GM12878 (cell line): ENCODE measurements around the gene CHD6. TPM values are rescaled to one million over a fixed set of nuclear protein-coding genes. Genes with fewer than 3 reads are reported as not detected.

ENCODE experiments used
- ATAC-seq: fragments of 200-7000 bp; cut with Tn5 transposase; 3 replicates; pipeline ENCODE4 v1.9.1; 2020; ENCODE audit warnings: mild to moderate bottlenecking, moderate library complexity
- BruUV-seq: library from RNA; stranded (reverse); fragments of 400-500 nt; replicated peaks from 2 replicates; lab custom pipeline; 2021; lab: Mats Ljungman, UMichigan
- CTCF ChIA-PET: fragments of 300-600 bp; sonication (Branson Sonifier 250); formaldehyde crosslinking; extraction: SDS; loops from one replicate; lab custom pipeline; 2021; ENCODE audit warnings: inconsistent platforms; lab: Yijun Ruan, JAX
- POLR2A ChIA-PET: fragments of 350-600 bp; formaldehyde crosslinking; extraction: SDS; loops from one replicate; lab custom pipeline; 2021; ENCODE audit warnings: inconsistent platforms; lab: Charles Lee
- RAD21 ChIA-PET: fragments of 300-600 bp; sonication (Branson Sonifier 250); formaldehyde crosslinking; loops from one replicate; lab custom pipeline; 2023; ENCODE audit warnings: antibody characterized with exemption; ENCODE audit not compliant: unreplicated experiment; lab: Charles Lee
- SMC1A ChIA-PET: fragments of 300-600 bp; sonication (Branson Sonifier 250); formaldehyde crosslinking; loops from one replicate; lab custom pipeline; 2023; ENCODE audit not compliant: unreplicated experiment, uncharacterized antibody; lab: Charles Lee
- DNase-seq: peaks from one replicate; pipeline ENCODE4 v3.0.0-alpha.2; 2011; ENCODE audit warnings: low read depth, low spot score
- FAIRE-seq: peaks from 3 replicates; lab custom pipeline; 2011; peaks lifted over from hg19 to GRCh38; lab: Jason Lieb, UNC
- H2AFZ ChIP-seq: 2 replicates; pipeline ENCODE4 v1.6.0; 2011; ENCODE audit warnings: low read depth, low read length, control low read depth; ENCODE audit not compliant: control insufficient read depth
- H3K27ac ChIP-seq: 2 replicates; pipeline ENCODE4 v1.5.1; 2011; ENCODE audit warnings: control low read depth; ENCODE audit not compliant: control insufficient read depth, insufficient read depth
- H3K27me3 ChIP-seq, 2 experiments: replicated peaks in 1 of 2; 2 replicates each; pipeline versions ENCODE4 v1.6.0 to v1.6.1; 2011; ENCODE audit warnings: low read length in 1 of 2; ENCODE audit not compliant: control insufficient read depth in 2 of 2, insufficient read depth in 2 of 2
- H3K36me3 ChIP-seq, 2 experiments: 2 replicates each; pipeline ENCODE4 v1.5.1; 2011; ENCODE audit warnings: low read length in 1 of 2; ENCODE audit not compliant: control insufficient read depth in 2 of 2, insufficient read depth in 2 of 2
- H3K4me1 ChIP-seq: 2 replicates; pipeline ENCODE4 v1.6.1; 2011; ENCODE audit warnings: mild to moderate bottlenecking, low read length, moderate library complexity, mixed read lengths; ENCODE audit not compliant: control insufficient read depth, insufficient read depth
- H3K4me2 ChIP-seq: 2 replicates; pipeline ENCODE4 v1.6.0; 2011; ENCODE audit warnings: control low read depth; ENCODE audit not compliant: control insufficient read depth, insufficient read depth
- H3K4me3 ChIP-seq: fragments of 200-600 bp; sonication (generic); 2 replicates; pipeline ENCODE4 v1.5.1; 2016
- H3K79me2 ChIP-seq: 2 replicates; pipeline ENCODE4 v1.6.0; 2011; ENCODE audit warnings: low read length; ENCODE audit not compliant: control insufficient read depth, insufficient read depth
- H3K9ac ChIP-seq: 2 replicates; pipeline ENCODE4 v1.8.0; 2011; ENCODE audit warnings: low read length, control low read depth, mixed read lengths; ENCODE audit not compliant: control insufficient read depth, insufficient read depth
- H3K9me3 ChIP-seq: replicated peaks from 3 replicates; pipeline ENCODE4 v1.5.1; 2011; ENCODE audit warnings: mild to moderate bottlenecking, low read length; ENCODE audit not compliant: control insufficient read depth, insufficient read depth
- H4K20me1 ChIP-seq: 2 replicates; pipeline ENCODE4 v1.6.0; 2011; ENCODE audit not compliant: control insufficient read depth, insufficient read depth
- LARP7 ChIP-seq: fragments of 450-650 bp; IDR thresholded peaks from 2 replicates; pipeline ENCODE4 v1.6.1; 2017; ENCODE audit warnings: mild to moderate bottlenecking
- RAD21 ChIP-seq: IDR thresholded peaks from 2 replicates; pipeline ENCODE4 v1.6.1; 2011; ENCODE audit warnings: mild to moderate bottlenecking, low read depth, low read length, moderate library complexity; ENCODE audit not compliant: insufficient read depth
- SMAD1 ChIP-seq: fragments of 450-650 bp; IDR thresholded peaks from 2 replicates; pipeline ENCODE4 v1.6.1; 2018; ENCODE audit warnings: mild to moderate bottlenecking, low read depth; ENCODE audit not compliant: partially characterized antibody
- TAF1 ChIP-seq: IDR thresholded peaks from 2 replicates; pipeline ENCODE4 v1.6.1; 2011; ENCODE audit warnings: mild to moderate bottlenecking, low read depth, low read length, borderline replicate concordance
- TCF3 ChIP-seq: IDR thresholded peaks from 2 replicates; pipeline ENCODE4 v1.6.1; 2012; ENCODE audit warnings: low read depth, mild to moderate bottlenecking, low read length, borderline replicate concordance; ENCODE audit not compliant: insufficient read depth
- ZNF384 ChIP-seq: IDR thresholded peaks from 2 replicates; pipeline ENCODE4 v1.6.1; 2012; ENCODE audit warnings: low read depth, mild to moderate bottlenecking, low read length, improper control_type of control experiment, borderline replicate concordance
- WGBS: methylation state at CpG from one replicate; pipeline ENCODE4 v1.1.6; 2016; ENCODE audit warnings: low lambda C conversion rate; ENCODE audit not compliant: insufficient replicate concordance, insufficient coverage; ENCODE audit errors: missing lambda C conversion rate; 5-methylcytosine and 5-hydroxymethylcytosine counted together
- in situ Hi-C: fragments of 300-500 bp; cut with MboI; formaldehyde crosslinking; loops from 9 replicates; pipeline ENCODE4 v1.14.3; 2018; ENCODE audit warnings: mixed read lengths
- intact Hi-C: fragments of 100-400 bp; cut with micrococcal nuclease; formaldehyde crosslinking; loops from one replicate; pipeline ENCODE4 v1.14.2; 2022; ENCODE audit not compliant: unreplicated experiment
- polyA plus RNA-seq, 11 experiments: library from polyadenylated mRNA; depleted of rRNA in 4 of 11; unstranded in 6 of 11; stranded (reverse) in 5 of 11; fragments of >200 nt; fragmentation: Nextera tagmentation in 4 of 11; fragmentation: Illumina TruSeq in 1 of 11; extraction: Ambion mirVana in 4 of 11; extraction: Trizol in 1 of 11; gene quantifications; 1 replicate in 1 of 11; 2 replicates in 10 of 11; pipeline versions ENCODE4 v1.2.1 to v1.2.3, GENCODE V29; 2011 to 2016; ENCODE audit warnings: inconsistent platforms in 2 of 11, missing spikeins in 2 of 11, low read depth in 1 of 11
- total RNA-seq, 4 experiments: library from RNA; depleted of rRNA in 3 of 4; stranded (reverse); fragments of >200 nt in 3 of 4; fragmentation: Illumina TruSeq in 1 of 4; extraction: Trizol in 1 of 4; gene quantifications; 2 replicates each; pipeline versions ENCODE4 v1.2.1 to v1.2.3, GENCODE V29; 2013 to 2021
- TF ChIP-seq, protein P1 (sequence below): fragments of 450-650 bp; IDR thresholded peaks from 2 replicates; pipeline ENCODE4 v1.6.1; 2016; ENCODE audit warnings: mild to moderate bottlenecking, moderate library complexity, borderline replicate concordance
- TF ChIP-seq, protein P2 (sequence below): fragments of 450-650 bp; IDR thresholded peaks from 2 replicates; pipeline ENCODE4 v1.6.1; 2017; ENCODE audit warnings: mild to moderate bottlenecking, moderate library complexity

The CHD6 gene
- total and polyA plus RNA-seq, 10 of the 15 experiments (the other 5 are each of a cell fraction or from before 2014, with no cell fraction given), result 4.3 to 25.5 (median 17.1) TPM

DNA sequence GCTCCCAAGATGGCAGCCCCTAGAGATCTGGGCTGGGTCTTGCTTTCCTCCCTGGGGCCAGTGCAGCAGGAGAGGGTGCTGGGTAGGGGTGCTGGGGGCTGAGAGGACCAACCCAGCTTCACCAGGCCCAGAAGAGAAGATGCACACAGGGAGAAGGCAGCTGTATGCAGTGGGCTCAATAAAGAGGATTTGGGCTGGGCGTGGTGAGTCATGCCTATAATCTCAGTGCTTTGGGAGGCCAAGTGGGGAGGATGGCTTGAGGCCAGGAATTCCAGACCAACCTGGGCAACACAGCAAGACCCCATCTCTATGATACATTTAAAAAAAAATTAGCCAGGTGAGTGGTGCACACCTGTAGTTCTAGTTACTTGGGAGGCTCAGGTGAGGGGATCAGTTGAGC lies 225.9 kb downstream of the CHD6 start:
- Histone ChIP-seq H3K4me3 (no peak overlapping the region), H3K27me3 (no peaks in the 10 kb centered on the region), H3K36me3 (no peaks in the 10 kb centered on the region), H4K20me1 (no peaks in the 10 kb centered on the region), H3K79me2 (no peaks in the 10 kb centered on the region), H3K9me3 (no peaks in the 10 kb centered on the region), H2AFZ (no peak overlapping the region), H3K4me1 (no peaks in the 10 kb centered on the region), H3K27ac (no peak overlapping the region), H3K4me2 (no peak overlapping the region), H3K9ac (no peak overlapping the region)
- intact Hi-C loops, result no loop called here
- in situ Hi-C loops, result no loop called here
- no TSS peak for BruUV-seq
- SMC1A ChIA-PET, result no interaction called here
- DNase-seq, result no peak
- WGBS, result 0% methylated on average over 1 of the region's 1 CpG
- RAD21 ChIA-PET, result no interaction called here
- ATAC-seq, result no peak
- FAIRE-seq, result no peak
- POLR2A ChIA-PET, result no interaction called here
- TF ChIP-seq, protein P1, sequence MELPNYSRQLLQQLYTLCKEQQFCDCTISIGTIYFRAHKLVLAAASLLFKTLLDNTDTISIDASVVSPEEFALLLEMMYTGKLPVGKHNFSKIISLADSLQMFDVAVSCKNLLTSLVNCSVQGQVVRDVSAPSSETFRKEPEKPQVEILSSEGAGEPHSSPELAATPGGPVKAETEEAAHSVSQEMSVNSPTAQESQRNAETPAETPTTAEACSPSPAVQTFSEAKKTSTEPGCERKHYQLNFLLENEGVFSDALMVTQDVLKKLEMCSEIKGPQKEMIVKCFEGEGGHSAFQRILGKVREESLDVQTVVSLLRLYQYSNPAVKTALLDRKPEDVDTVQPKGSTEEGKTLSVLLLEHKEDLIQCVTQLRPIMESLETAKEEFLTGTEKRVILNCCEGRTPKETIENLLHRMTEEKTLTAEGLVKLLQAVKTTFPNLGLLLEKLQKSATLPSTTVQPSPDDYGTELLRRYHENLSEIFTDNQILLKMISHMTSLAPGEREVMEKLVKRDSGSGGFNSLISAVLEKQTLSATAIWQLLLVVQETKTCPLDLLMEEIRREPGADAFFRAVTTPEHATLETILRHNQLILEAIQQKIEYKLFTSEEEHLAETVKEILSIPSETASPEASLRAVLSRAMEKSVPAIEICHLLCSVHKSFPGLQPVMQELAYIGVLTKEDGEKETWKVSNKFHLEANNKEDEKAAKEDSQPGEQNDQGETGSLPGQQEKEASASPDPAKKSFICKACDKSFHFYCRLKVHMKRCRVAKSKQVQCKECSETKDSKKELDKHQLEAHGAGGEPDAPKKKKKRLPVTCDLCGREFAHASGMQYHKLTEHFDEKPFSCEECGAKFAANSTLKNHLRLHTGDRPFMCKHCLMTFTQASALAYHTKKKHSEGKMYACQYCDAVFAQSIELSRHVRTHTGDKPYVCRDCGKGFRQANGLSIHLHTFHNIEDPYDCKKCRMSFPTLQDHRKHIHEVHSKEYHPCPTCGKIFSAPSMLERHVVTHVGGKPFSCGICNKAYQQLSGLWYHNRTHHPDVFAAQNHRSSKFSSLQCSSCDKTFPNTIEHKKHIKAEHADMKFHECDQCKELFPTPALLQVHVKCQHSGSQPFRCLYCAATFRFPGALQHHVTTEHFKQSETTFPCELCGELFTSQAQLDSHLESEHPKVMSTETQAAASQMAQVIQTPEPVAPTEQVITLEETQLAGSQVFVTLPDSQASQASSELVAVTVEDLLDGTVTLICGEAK, result no peak
- CTCF ChIA-PET, result no interaction called here

DNA sequence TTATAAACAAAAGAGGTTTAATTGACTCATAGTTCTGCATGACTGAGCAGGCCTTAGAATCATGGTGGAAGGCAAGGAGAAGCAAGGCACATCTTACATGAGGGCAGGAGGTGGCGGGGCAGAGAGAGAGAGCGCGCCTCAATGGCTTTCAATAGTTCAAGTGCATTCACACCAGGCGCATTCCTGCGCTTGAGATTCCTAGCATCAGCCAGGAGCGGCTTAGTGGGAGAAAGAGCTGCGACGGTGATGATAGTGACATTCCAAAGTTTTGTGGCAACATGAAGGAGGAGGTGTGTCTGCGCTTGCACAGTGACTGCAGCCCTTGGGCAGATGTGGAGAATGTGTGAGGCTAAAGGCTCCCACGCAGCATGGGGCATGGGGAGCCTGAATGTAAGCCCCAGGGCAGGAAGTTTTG lies 226.6 kb downstream of the CHD6 start:
- intact Hi-C loops (no loop called here), in situ Hi-C loops (no loop called here)
- no peak for FAIRE-seq
- ChIA-PET POLR2A (interaction anchor here (0.6 kb wide), 1 partner anchor 76 kb away, joined by 3 read pairs; no protein-coding TSS in a partner anchor), CTCF (no interaction called here), RAD21 (no interaction called here), SMC1A (no interaction called here)
- Histone ChIP-seq H4K20me1 (no peaks in the 10 kb centered on the region), H3K27me3 (no peaks in the 10 kb centered on the region), H3K79me2 (no peaks in the 10 kb centered on the region), H3K4me1 (no peaks in the 10 kb centered on the region), H3K9me3 (no peaks in the 10 kb centered on the region), H3K36me3 (no peaks in the 10 kb centered on the region), H3K27ac (no peak overlapping the region), H3K9ac (no peak overlapping the region), H3K4me2 (no peak overlapping the region), H3K4me3 (no peak overlapping the region), H2AFZ (no peak overlapping the region)
- no TSS peak for BruUV-seq
- no peak for DNase-seq
- 73% methylated on average over 10 of the region's 10 CpGs for WGBS
- no peak for ATAC-seq
- TF ChIP-seq RAD21, result no peak
- no peak for TF ChIP-seq TCF3
- TF ChIP-seq LARP7, result no peak
- no peak for TF ChIP-seq ZNF384
- TF ChIP-seq TAF1, result no peak
- TF ChIP-seq, protein P2, sequence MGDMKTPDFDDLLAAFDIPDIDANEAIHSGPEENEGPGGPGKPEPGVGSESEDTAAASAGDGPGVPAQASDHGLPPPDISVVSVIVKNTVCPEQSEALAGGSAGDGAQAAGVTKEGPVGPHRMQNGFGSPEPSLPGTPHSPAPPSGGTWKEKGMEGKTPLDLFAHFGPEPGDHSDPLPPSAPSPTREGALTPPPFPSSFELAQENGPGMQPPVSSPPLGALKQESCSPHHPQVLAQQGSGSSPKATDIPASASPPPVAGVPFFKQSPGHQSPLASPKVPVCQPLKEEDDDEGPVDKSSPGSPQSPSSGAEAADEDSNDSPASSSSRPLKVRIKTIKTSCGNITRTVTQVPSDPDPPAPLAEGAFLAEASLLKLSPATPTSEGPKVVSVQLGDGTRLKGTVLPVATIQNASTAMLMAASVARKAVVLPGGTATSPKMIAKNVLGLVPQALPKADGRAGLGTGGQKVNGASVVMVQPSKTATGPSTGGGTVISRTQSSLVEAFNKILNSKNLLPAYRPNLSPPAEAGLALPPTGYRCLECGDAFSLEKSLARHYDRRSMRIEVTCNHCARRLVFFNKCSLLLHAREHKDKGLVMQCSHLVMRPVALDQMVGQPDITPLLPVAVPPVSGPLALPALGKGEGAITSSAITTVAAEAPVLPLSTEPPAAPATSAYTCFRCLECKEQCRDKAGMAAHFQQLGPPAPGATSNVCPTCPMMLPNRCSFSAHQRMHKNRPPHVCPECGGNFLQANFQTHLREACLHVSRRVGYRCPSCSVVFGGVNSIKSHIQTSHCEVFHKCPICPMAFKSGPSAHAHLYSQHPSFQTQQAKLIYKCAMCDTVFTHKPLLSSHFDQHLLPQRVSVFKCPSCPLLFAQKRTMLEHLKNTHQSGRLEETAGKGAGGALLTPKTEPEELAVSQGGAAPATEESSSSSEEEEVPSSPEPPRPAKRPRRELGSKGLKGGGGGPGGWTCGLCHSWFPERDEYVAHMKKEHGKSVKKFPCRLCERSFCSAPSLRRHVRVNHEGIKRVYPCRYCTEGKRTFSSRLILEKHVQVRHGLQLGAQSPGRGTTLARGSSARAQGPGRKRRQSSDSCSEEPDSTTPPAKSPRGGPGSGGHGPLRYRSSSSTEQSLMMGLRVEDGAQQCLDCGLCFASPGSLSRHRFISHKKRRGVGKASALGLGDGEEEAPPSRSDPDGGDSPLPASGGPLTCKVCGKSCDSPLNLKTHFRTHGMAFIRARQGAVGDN, result no peak
- TF ChIP-seq SMAD1, result no peak
